ENCODE measurements around the gene RBMS3. TPM values are rescaled to one million over a fixed set of nuclear protein-coding genes. Genes with fewer than 3 reads are reported as not detected.

Gene RBMS3
- total RNA-seq, 1 donor from 2014 or later, result 58.5 TPM

DNA sequence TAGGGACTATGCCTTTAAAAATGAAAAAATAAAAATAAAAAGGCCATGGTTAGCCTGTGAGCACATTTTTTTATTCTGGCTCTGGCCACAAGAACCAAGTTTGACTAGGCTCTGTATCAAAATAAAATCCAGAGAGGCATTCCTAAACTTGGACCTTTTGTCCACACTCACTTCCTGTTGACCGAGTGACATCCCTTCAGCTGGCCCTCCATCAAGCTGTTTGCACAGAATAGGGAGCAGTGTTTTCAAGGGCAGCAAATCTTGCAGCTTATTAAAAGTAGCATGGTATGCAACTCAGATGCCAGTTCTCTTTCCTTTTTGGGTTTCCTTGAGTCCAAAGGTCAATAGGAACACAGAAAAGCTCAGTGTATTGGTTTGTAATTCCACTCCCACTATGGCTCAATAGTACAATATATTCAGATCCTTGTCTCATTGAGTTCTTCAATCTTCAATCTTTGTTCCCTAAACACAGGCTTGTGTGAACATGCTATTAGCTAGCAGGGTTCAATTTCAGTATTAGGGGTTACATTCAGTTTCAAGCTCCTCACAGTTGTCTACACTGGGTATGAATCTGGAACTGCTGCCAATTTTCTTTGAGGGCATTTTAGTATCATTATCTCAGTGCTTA lies 244.5 kb downstream of the RBMS3 start:
- ATAC-seq (peak; percentile 82 to 90), DNase-seq (no peak)
- Histone ChIP-seq H3K27ac (peak overlapping the region; percentile 64), H3K9me3 (no peaks in the 10 kb centered on the region), H3K36me3 (no peaks in the 10 kb centered on the region), H3K4me1 (peaks cover 45% of the 10 kb centered on the region), H3K27me3 (ENCODE audit: low read depth) (no peaks in the 10 kb centered on the region), H3K4me3 (no peak overlapping the region)
- intact Hi-C loops (cut with DNase I), result no loop called here
- TF ChIP-seq, protein P1, sequence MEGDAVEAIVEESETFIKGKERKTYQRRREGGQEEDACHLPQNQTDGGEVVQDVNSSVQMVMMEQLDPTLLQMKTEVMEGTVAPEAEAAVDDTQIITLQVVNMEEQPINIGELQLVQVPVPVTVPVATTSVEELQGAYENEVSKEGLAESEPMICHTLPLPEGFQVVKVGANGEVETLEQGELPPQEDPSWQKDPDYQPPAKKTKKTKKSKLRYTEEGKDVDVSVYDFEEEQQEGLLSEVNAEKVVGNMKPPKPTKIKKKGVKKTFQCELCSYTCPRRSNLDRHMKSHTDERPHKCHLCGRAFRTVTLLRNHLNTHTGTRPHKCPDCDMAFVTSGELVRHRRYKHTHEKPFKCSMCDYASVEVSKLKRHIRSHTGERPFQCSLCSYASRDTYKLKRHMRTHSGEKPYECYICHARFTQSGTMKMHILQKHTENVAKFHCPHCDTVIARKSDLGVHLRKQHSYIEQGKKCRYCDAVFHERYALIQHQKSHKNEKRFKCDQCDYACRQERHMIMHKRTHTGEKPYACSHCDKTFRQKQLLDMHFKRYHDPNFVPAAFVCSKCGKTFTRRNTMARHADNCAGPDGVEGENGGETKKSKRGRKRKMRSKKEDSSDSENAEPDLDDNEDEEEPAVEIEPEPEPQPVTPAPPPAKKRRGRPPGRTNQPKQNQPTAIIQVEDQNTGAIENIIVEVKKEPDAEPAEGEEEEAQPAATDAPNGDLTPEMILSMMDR (IDR thresholded peaks at IDR 0.05), result no peak

DNA sequence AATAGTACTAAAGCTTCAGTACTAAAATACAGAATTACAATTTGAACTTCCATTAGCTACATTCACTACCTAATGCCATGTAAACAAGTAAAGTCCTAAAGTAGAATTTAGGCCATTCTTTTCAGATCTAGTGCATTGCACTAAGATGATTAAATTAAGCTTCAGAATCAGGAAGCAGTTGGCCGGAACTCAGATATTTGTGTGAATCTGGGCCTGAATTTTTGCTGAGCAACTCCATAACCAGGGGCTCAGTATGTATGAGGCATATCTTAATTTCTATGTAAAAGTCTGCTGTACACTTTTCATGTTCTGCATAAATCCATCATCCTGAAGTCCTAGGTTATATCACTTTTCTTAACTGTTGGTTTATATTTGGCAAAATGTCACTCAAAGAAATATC lies 246.4 kb downstream of the RBMS3 start:
- H3K9me3 ChIP-seq, result no peaks in the 10 kb centered on the region
- intact Hi-C loops (cut with DNase I), result no loop called here
- no peaks in the 10 kb centered on the region for H3K27me3 ChIP-seq (ENCODE audit: low read depth)
- no peaks in the 10 kb centered on the region for H3K36me3 ChIP-seq
- peaks cover 31% of the 10 kb centered on the region for H3K4me1 ChIP-seq
- H3K27ac ChIP-seq, result no peak overlapping the region
- H3K4me3 ChIP-seq, result no peak overlapping the region
- TF ChIP-seq, protein P1 (IDR thresholded peaks at IDR 0.05), result no peak
- no peak for ATAC-seq
- DNase-seq, result no peak

DNA sequence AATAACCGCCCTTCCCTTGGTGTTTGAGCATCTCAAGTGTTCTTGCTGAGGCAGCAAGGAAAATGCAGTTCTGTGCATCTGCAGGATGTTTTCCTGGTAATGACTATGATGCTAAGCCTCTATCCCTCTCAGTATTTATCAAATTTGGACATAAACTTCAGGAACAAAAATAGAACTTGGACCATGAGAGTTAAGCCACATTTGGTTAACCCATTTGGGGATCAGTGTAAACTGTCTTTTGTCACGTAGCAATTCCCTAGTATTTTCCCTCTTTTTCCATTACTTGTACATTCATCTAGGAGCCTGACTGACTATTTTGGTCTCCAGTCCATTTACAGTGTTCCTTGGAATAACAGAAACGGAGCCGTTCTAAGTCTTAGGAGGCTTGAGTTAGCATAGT lies 250.8 kb downstream of the RBMS3 start:
- intact Hi-C loops (cut with DNase I), result no loop called here
- H3K4me3 ChIP-seq, result no peak overlapping the region
- H3K36me3 ChIP-seq, result no peaks in the 10 kb centered on the region
- DNase-seq, result no peak
- no peak for ATAC-seq
- no peak overlapping the region for H3K27ac ChIP-seq
- TF ChIP-seq, protein P1 (IDR thresholded peaks at IDR 0.05), result no peak
- H3K4me1 ChIP-seq, result peaks cover 15% of the 10 kb centered on the region
- no peaks in the 10 kb centered on the region for H3K27me3 ChIP-seq (ENCODE audit: low read depth)
- H3K9me3 ChIP-seq, result no peaks in the 10 kb centered on the region

DNA sequence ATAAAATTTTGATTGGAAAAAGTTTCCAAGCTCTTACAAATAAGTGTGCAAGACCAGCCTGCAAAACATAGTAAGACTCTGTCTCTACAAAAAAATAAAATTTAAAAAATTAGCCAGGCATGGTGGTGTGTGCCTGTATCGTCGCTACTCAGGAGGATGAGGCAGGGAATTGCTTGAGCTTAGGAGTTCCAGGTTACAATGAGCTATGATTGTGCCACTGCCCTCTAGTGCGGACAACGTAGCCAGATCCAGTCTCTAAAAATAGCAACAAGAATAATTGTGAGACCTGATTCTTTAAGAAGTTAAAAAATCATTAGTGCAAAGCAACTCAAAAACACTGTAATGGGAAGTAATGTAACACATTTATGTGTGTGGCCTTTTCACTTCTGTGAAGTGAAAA lies 251.6 kb downstream of the RBMS3 start:
- Histone ChIP-seq H3K4me1 (peaks cover 13% of the 10 kb centered on the region), H3K9me3 (no peaks in the 10 kb centered on the region), H3K27ac (no peak overlapping the region), H3K4me3 (no peak overlapping the region), H3K27me3 (ENCODE audit: low read depth) (no peaks in the 10 kb centered on the region), H3K36me3 (no peaks in the 10 kb centered on the region)
- ATAC-seq, result no peak
- no peak for DNase-seq
- TF ChIP-seq, protein P1 (IDR thresholded peaks at IDR 0.05), result no peak
- intact Hi-C loops (cut with DNase I), result no loop called here

DNA sequence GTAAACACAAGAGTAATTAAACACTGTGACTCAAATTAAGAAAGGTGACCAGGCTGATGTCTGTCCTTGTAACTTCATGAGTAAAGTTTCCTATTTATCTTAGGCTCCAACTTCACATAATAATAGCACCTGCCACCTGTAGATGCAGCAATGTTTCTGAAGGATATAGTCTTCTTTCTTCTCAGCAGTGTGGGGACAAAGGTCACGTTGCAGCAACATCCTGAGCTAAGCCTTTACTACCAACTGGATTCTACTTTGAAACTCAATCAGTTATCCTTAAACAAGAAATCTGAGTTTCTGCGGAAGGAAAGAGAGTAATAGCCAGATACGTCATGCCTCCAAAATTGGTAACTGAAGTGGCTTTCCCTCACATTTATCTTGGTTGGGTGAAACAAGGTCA lies 253.1 kb downstream of the RBMS3 start:
- intact Hi-C loops (cut with DNase I), result no loop called here
- no peak for DNase-seq
- H3K36me3 ChIP-seq, result no peaks in the 10 kb centered on the region

More for the DNA sequence above, 253.1 kb downstream of the RBMS3 start:
- TF ChIP-seq, protein P1 (IDR thresholded peaks at IDR 0.05), result no peak
- H3K4me3 ChIP-seq, result no peak overlapping the region
- H3K9me3 ChIP-seq, result no peaks in the 10 kb centered on the region
- peaks cover 25% of the 10 kb centered on the region for H3K4me1 ChIP-seq
- no peak overlapping the region for H3K27ac ChIP-seq
- no peak for ATAC-seq
- no peaks in the 10 kb centered on the region for H3K27me3 ChIP-seq (ENCODE audit: low read depth)

Measured in lower lobe of right lung (tissue), 2 donors.